Activated naive CD4-positive, alpha-beta T cell treated with anti-CD3 and anti-CD28 coated beads, Interleukin-2, amount 50 U/mL, for 24 hours (primary cell): ENCODE results near the gene ASB6.
"Not testable (repeated sequence)": the region's sequence is repeated elsewhere in the genome, so short reads cannot be mapped to it uniquely, and the experiment has no call there.

Experiments used
- H3K27ac Mint-ChIP-seq: one replicate; pipeline ENCODE4 v1.8.0; 2021; ENCODE audit warnings: mild to moderate bottlenecking, mixed read lengths
- H3K27me3 Mint-ChIP-seq: one replicate; pipeline ENCODE4 v1.8.0; 2021; ENCODE audit warnings: mixed read lengths
- H3K36me3 Mint-ChIP-seq: one replicate; pipeline ENCODE4 v1.8.0; 2021; ENCODE audit warnings: mixed read lengths
- H3K4me1 Mint-ChIP-seq: one replicate; pipeline ENCODE4 v1.8.0; 2021; ENCODE audit warnings: mixed read lengths
- H3K4me3 Mint-ChIP-seq: one replicate; pipeline ENCODE4 v1.8.0; 2021; ENCODE audit warnings: mild to moderate bottlenecking, mixed read lengths
- H3K9me3 Mint-ChIP-seq: one replicate; pipeline ENCODE4 v1.8.0; 2021; ENCODE audit warnings: mixed read lengths

Gene ASB6

DNA sequence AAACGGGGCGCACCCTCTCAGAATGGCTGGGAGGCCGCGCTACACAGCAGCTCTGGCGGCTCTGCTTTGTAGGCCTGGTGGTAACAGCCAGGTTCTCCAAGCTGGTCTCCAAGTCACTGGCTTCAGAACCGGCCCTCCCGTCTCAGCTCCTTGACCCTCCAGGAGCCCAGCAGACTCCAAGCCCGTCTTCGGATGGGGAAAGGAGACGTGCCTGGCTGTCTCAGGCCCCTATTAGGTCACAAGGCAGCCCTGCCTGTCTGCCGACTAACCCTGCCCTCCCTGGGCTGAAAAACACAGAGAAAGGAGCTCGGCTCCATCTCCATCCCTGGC is 2.2 kb downstream of the ASB6 start:
- Mint-ChIP-seq H3K4me1 (peaks cover 23% of the 10 kb centered on the region), H3K27me3 (no peaks in the 10 kb centered on the region), H3K4me3 (peak overlapping the region; percentile 68), H3K27ac (no peak overlapping the region), H3K36me3 (peaks cover 1% of the 10 kb centered on the region), H3K9me3 (no peaks in the 10 kb centered on the region)

GRCh38 chr9:129639034-129639630 is 2.8 kb downstream of the ASB6 start:
- H3K4me1 Mint-ChIP-seq = peaks cover 23% of the 10 kb centered on the region
- H3K36me3 Mint-ChIP-seq = peaks cover 1% of the 10 kb centered on the region
- no peaks in the 10 kb centered on the region for H3K9me3 Mint-ChIP-seq
- no peak overlapping the region for H3K27ac Mint-ChIP-seq
- H3K4me3 Mint-ChIP-seq = no peak overlapping the region
- H3K27me3 Mint-ChIP-seq = no peaks in the 10 kb centered on the region

- no peaks in the 10 kb centered on the region for H3K9me3 Mint-ChIP-seq
Observed at GRCh38 chr9:129637673-129638439, 4.1 kb downstream of the ASB6 start.

DNA sequence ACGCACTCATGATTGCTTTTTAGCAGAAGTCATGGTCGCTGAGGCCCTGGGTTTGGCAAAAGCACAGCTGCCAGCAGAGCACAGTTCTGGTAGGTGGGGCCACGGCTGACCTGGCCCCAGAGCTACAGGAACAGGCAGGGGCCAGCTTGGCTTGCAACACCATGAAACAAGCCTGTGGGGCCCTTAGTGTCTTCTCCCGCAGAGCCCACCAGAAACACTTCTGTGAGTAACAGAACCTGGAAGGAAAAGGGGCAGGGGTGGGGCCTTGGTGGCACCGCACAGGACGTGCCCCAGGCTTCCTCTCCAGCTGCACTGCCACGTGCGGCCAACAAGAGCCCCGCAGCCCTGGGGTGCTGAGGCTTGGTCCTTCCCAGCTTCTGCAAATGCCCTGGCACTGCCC is 4.8 kb downstream of the ASB6 start:
- H3K4me1 Mint-ChIP-seq = peaks cover 26% of the 10 kb centered on the region
- H3K27me3 Mint-ChIP-seq = no peaks in the 10 kb centered on the region
- H3K36me3 Mint-ChIP-seq = peaks cover 5% of the 10 kb centered on the region
- no peak overlapping the region for H3K4me3 Mint-ChIP-seq
- H3K9me3 Mint-ChIP-seq = no peaks in the 10 kb centered on the region
- no peak overlapping the region for H3K27ac Mint-ChIP-seq

More at GRCh38 chr9:129637673-129638439, 4.1 kb downstream of the ASB6 start:
- Mint-ChIP-seq H3K4me3 (peak overlapping the region; percentile 20), H3K27me3 (no peaks in the 10 kb centered on the region), H3K36me3 (peaks cover 3% of the 10 kb centered on the region), H3K27ac (no peak overlapping the region), H3K4me1 (peaks cover 23% of the 10 kb centered on the region)

- H3K9me3 Mint-ChIP-seq, H3K27ac Mint-ChIP-seq, H3K27me3 Mint-ChIP-seq, H3K4me3 Mint-ChIP-seq, H3K36me3 Mint-ChIP-seq: not testable (repeated sequence)
- H3K4me1 Mint-ChIP-seq = peaks cover 32% of the 10 kb centered on the region
Observed at GRCh38 chr9:129636343-129636742, 5.6 kb downstream of the ASB6 start.

DNA sequence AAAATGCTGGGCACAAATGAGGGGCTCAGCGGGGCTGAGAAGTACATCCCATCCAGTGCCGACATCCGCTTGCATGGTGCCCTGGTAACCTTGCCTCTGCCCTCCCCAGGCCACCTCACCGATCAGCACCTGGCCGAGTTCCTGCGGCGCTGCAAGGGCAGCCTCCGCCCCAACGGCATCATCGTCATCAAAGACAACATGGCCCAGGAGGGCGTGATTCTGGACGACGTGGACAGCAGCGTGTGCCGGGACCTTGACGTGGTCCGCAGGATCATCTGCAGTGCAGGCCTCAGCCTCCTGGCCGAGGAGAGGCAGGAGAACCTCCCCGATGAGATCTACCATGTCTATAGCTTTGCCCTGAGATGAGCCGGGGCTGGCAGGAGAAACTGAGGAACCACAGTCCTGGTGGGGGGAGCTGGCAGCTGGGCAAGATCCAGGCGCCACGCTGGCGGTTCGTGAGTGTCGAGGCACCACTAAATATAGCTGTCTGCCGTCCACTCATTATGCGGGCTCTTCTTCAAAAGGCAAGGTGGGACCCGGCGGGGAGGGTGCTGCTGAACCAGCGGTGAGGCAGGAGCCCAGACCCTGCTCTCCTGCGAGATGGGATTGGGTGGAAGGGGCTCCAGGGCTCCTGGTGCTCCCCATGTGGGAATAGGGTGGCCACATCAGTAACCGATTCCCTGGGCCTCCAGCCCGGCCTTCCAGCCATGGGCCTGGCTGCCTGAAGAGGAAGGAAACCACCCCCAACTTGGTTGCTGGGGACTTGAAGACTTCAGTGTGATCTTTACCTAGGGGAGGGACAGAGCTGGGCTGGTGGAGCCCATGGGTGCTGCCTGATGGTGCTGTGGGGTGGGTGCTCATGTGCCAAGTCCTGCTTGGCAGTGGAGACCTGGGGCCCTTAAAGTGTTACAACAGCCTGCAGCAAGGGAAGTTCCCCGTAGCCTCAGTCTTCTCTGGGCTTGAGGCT is 6.6 kb downstream of the ASB6 start:
- H3K9me3 Mint-ChIP-seq = no peaks in the 10 kb centered on the region
- H3K36me3 Mint-ChIP-seq = peaks cover 5% of the 10 kb centered on the region
- peaks cover 36% of the 10 kb centered on the region for H3K4me1 Mint-ChIP-seq
- H3K4me3 Mint-ChIP-seq = no peak overlapping the region
- no peak overlapping the region for H3K27ac Mint-ChIP-seq
- no peaks in the 10 kb centered on the region for H3K27me3 Mint-ChIP-seq

DNA sequence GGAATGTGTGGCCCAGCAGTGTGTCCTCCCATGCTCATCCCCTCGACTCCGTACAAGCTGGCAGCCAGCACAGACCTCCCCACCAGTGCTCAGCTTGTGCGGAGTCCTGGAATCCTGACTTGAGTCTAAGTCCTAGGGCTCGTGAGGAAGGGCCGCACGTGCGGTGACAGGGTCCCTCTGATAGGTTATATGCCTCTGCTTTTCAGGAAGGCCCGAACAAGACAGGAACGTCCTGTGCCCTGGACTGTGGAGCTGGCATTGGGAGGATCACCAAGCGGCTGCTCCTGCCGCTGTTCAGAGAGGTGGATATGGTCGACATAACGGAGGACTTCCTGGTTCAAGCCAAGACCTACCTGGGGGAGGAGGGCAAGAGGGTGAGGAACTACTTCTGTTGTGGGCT is 8.1 kb downstream of the ASB6 start:
- no peaks in the 10 kb centered on the region for H3K9me3 Mint-ChIP-seq
- no peak overlapping the region for H3K27ac Mint-ChIP-seq
- peaks cover 42% of the 10 kb centered on the region for H3K4me1 Mint-ChIP-seq
- peaks cover 5% of the 10 kb centered on the region for H3K36me3 Mint-ChIP-seq
- no peak overlapping the region for H3K4me3 Mint-ChIP-seq
- no peaks in the 10 kb centered on the region for H3K27me3 Mint-ChIP-seq

- H3K27me3 Mint-ChIP-seq = no peaks in the 10 kb centered on the region
- H3K27ac Mint-ChIP-seq = no peak overlapping the region
- peaks cover 4% of the 10 kb centered on the region for H3K36me3 Mint-ChIP-seq
- peaks cover 43% of the 10 kb centered on the region for H3K4me1 Mint-ChIP-seq
- H3K4me3 Mint-ChIP-seq = no peak overlapping the region
- no peaks in the 10 kb centered on the region for H3K9me3 Mint-ChIP-seq
Observed at GRCh38 chr9:129633207-129633606, 8.7 kb downstream of the ASB6 start.

GRCh38 chr9:129632460-129632859 is 9.5 kb downstream of the ASB6 start:
- Mint-ChIP-seq H3K27me3 (no peaks in the 10 kb centered on the region), H3K4me3 (no peak overlapping the region), H3K9me3 (no peaks in the 10 kb centered on the region), H3K4me1 (peaks cover 47% of the 10 kb centered on the region), H3K27ac (no peak overlapping the region), H3K36me3 (peaks cover 4% of the 10 kb centered on the region)

GRCh38 chr9:129631674-129632129 is 10.2 kb downstream of the ASB6 start:
- Mint-ChIP-seq H3K27me3 (no peaks in the 10 kb centered on the region), H3K9me3 (no peaks in the 10 kb centered on the region), H3K36me3 (peaks cover 7% of the 10 kb centered on the region), H3K4me1 (peaks cover 53% of the 10 kb centered on the region), H3K27ac (no peak overlapping the region), H3K4me3 (no peak overlapping the region)

DNA sequence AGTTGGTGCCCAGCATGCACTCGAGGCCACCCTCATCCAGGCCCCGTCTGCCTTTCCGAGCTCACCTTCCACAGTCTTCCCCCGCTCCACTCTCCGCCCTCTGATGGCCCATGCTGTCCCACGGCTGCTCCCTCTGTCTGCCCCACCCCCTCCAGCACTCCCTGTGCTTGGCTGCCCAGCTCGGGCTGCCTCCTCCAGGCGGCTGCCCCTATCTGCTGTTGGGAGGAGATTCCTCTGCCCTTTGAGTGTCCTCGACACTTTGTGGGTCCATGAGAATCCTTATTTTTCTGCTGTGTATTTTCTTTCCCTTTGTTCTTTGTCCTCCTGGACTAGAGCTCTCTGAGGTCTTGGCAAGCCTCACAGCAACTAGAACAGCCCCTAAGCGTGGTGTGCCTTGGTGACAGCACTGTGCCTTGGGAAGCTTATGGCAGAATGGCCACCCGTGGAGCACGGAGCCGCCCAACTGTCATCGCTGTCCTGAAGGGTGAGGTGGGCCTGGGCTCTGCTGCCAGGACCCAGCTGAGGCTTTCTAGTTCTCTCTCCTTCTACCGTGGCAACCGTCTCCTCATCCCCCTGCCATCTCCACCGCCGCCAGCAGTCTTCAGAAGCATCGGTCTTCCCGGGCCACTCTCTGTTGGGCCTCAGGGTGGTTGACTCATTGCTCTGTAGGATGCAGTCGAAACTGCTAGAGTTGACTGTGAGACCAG is 10.8 kb downstream of the ASB6 start:
- H3K4me3 Mint-ChIP-seq = no peak overlapping the region
- no peaks in the 10 kb centered on the region for H3K27me3 Mint-ChIP-seq
- no peaks in the 10 kb centered on the region for H3K9me3 Mint-ChIP-seq
- peaks cover 54% of the 10 kb centered on the region for H3K4me1 Mint-ChIP-seq
- peaks cover 7% of the 10 kb centered on the region for H3K36me3 Mint-ChIP-seq
- H3K27ac Mint-ChIP-seq = no peak overlapping the region

DNA sequence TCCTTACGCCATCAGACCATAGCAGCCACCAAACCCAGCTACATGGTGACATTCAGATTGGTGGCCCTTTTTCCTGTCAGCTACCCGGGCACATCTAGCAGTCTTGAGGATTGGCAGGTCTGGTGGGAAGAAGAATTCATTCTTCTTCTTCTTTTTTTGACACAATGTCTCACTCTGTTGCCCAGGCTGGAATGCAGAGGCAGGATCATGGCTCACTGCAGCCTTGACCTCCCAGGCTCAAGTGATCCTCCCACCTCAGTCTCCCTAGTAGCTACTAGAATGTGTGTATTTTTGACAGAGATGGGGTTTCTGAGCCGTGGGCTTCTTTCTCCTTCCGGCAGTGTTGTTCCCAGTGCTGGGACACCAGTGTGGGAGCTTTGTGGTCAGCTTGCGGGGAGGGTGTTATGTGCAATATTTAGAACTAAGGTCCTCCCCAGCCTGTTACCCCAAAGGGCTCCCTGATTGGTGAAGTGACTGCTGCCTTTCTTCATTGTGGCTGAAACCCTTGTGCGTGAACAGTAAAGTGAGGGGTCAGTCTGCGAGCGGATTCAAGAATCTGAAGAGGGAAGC is 12.6 kb downstream of the ASB6 start:
- Mint-ChIP-seq H3K4me1 (peaks cover 64% of the 10 kb centered on the region), H3K4me3 (peak overlapping the region; percentile 92), H3K36me3 (peaks cover 7% of the 10 kb centered on the region), H3K27me3 (no peaks in the 10 kb centered on the region), H3K9me3 (no peaks in the 10 kb centered on the region), H3K27ac (peak overlapping the region; percentile 62)

GRCh38 chr9:129628709-129629108 is 13.2 kb downstream of the ASB6 start:
- Mint-ChIP-seq H3K4me3 (peak overlapping the region; percentile 92), H3K27ac (peak overlapping the region; percentile 2), H3K4me1 (peaks cover 69% of the 10 kb centered on the region)

GRCh38 chr9:129627556-129628440 is 14.2 kb downstream of the ASB6 start:
- H3K4me1 Mint-ChIP-seq = peaks cover 73% of the 10 kb centered on the region
- peak overlapping the region; percentile 92 for H3K4me3 Mint-ChIP-seq
- peaks cover 5% of the 10 kb centered on the region for H3K36me3 Mint-ChIP-seq
- H3K27me3 Mint-ChIP-seq = no peaks in the 10 kb centered on the region
- peak overlapping the region; percentile 83 for H3K27ac Mint-ChIP-seq
- no peaks in the 10 kb centered on the region for H3K9me3 Mint-ChIP-seq

More at GRCh38 chr9:129628709-129629108, 13.2 kb downstream of the ASB6 start:
- Mint-ChIP-seq H3K27me3 (no peaks in the 10 kb centered on the region), H3K9me3 (no peaks in the 10 kb centered on the region), H3K36me3 (peaks cover 5% of the 10 kb centered on the region)
